Amniotic epithelial cell (primary cell): ENCODE data around the gene LIMS1.
A peak's percentile ranks its signal among the peaks of the same experiment; 100 is the strongest.
"Not testable (repeated sequence)": the region's sequence is repeated elsewhere in the genome, so short reads cannot be mapped to it uniquely, and the experiment has no call there.

Experiments
- DNase-seq: peaks from one replicate; pipeline ENCODE4 v3.0.0-alpha.2; 2010; ENCODE audit warnings: low read depth

Gene LIMS1

GRCh38 chr2:108664089-108664488 lies 129.8 kb downstream of the LIMS1 start:
- not testable (repeated sequence) for DNase-seq

GRCh38 chr2:108664979-108665378 lies 130.7 kb downstream of the LIMS1 start:
- DNase-seq = not testable (repeated sequence)

GRCh38 chr2:108665975-108666374 lies 131.7 kb downstream of the LIMS1 start:
- DNase-seq = not testable (repeated sequence)

- peak; percentile 78 for DNase-seq
These were observed 132.9 kb downstream of the LIMS1 start for GRCh38 chr2:108667140-108667539.

GRCh38 chr2:108670282-108670681 lies 136.0 kb downstream of the LIMS1 start:
- not testable (repeated sequence) for DNase-seq

GRCh38 chr2:108672200-108672805 lies 138.0 kb downstream of the LIMS1 start:
- not testable (repeated sequence) for DNase-seq

GRCh38 chr2:108676522-108676921 lies 142.3 kb downstream of the LIMS1 start:
- DNase-seq = not testable (repeated sequence)

- not testable (repeated sequence) for DNase-seq
These were observed 143.0 kb downstream of the LIMS1 start for GRCh38 chr2:108677239-108677744.

GRCh38 chr2:108678198-108678651 lies 144.0 kb downstream of the LIMS1 start:
- peak; percentile 78 for DNase-seq

- DNase-seq = not testable (repeated sequence)
These were observed 146.5 kb downstream of the LIMS1 start for GRCh38 chr2:108680805-108681204.

GRCh38 chr2:108688818-108689756 lies 154.8 kb downstream of the LIMS1 start:
- peak; percentile 6 for DNase-seq

GRCh38 chr2:108690001-108690400 lies 155.7 kb downstream of the LIMS1 start:
- not testable (repeated sequence) for DNase-seq

GRCh38 chr2:108691447-108691846 lies 157.2 kb downstream of the LIMS1 start:
- no peak for DNase-seq

- no peak for DNase-seq
These were observed 166.9 kb downstream of the LIMS1 start for GRCh38 chr2:108701208-108701607.

- no peak for DNase-seq
These were observed 167.5 kb downstream of the LIMS1 start for GRCh38 chr2:108701806-108702205.

- no peak for DNase-seq
These were observed 170.6 kb downstream of the LIMS1 start for GRCh38 chr2:108704871-108705270.

- no peak for DNase-seq
These were observed 173.0 kb downstream of the LIMS1 start for GRCh38 chr2:108707300-108707699.

GRCh38 chr2:108716971-108717370 lies 182.7 kb downstream of the LIMS1 start:
- not testable (repeated sequence) for DNase-seq

GRCh38 chr2:108719149-108720044 lies 185.1 kb downstream of the LIMS1 start, which contains the start of gene RANBP2:
Gene RANBP2 (plus strand): TSS chr2:108719482. CDS start chr2:108719607, 125 bp downstream.
- DNase-seq = peak; percentile 98

- DNase-seq = not testable (repeated sequence)
These were observed 191.8 kb downstream of the LIMS1 start for GRCh38 chr2:108726048-108726447.

GRCh38 chr2:108734656-108735055 lies 200.4 kb downstream of the LIMS1 start:
- DNase-seq = not testable (repeated sequence)
